Measurements from ENCODE around the gene ARMC3.

Gene ARMC3

DNA sequence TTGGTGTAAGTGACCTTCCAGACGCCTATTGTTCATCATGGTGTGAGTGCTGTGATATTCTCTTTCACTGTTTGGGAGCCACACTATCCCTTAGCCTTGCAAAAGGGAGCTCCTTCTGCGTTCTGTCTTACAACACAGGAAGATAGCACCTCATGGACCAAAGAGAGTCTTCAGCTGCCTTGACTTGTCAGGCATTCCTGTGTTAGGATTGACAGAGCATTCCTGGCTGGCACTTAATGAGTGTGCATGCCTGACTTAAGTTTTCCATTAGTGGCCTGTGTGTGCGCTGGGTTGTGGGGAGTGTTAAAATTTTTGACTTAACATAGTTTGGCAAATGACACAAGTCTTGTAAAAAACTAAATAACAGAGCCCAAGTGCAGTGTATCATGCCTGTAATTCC is 145.7 kb downstream of the ARMC3 start:
- Histone ChIP-seq H3K27ac (replicated peaks) (no peak overlapping the region), H3K4me3 (replicated peaks; ENCODE audit: insufficient read depth, low read length) (no peak overlapping the region), H3K27me3 (ENCODE audit: insufficient read depth, poor library complexity, severe bottlenecking) (no peaks in the 10 kb centered on the region)
- TF ChIP-seq, protein P1, sequence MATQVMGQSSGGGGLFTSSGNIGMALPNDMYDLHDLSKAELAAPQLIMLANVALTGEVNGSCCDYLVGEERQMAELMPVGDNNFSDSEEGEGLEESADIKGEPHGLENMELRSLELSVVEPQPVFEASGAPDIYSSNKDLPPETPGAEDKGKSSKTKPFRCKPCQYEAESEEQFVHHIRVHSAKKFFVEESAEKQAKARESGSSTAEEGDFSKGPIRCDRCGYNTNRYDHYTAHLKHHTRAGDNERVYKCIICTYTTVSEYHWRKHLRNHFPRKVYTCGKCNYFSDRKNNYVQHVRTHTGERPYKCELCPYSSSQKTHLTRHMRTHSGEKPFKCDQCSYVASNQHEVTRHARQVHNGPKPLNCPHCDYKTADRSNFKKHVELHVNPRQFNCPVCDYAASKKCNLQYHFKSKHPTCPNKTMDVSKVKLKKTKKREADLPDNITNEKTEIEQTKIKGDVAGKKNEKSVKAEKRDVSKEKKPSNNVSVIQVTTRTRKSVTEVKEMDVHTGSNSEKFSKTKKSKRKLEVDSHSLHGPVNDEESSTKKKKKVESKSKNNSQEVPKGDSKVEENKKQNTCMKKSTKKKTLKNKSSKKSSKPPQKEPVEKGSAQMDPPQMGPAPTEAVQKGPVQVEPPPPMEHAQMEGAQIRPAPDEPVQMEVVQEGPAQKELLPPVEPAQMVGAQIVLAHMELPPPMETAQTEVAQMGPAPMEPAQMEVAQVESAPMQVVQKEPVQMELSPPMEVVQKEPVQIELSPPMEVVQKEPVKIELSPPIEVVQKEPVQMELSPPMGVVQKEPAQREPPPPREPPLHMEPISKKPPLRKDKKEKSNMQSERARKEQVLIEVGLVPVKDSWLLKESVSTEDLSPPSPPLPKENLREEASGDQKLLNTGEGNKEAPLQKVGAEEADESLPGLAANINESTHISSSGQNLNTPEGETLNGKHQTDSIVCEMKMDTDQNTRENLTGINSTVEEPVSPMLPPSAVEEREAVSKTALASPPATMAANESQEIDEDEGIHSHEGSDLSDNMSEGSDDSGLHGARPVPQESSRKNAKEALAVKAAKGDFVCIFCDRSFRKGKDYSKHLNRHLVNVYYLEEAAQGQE (IDR thresholded peaks at IDR 0.05; ENCODE audit: insufficient replicate concordance, low read depth), result no peak
- TF ChIP-seq SPI1 (IDR thresholded peaks at IDR 0.05; ENCODE audit: borderline replicate concordance, low read depth) (no peak), CTCF (IDR thresholded peaks at IDR 0.05; ENCODE audit: insufficient read depth, low read length) (no peak), POLR2AphosphoS5 (IDR thresholded peaks at IDR 0.05; ENCODE audit: low read depth) (no peak), GABPA (IDR thresholded peaks at IDR 0.05; ENCODE audit: low read depth) (no peak)
- no peak for DNase-seq (ENCODE audit: low read depth in 1 of 2, low spot score in 1 of 2)

GRCh38 chr10:23075672-23076071 is 147.8 kb downstream of the ARMC3 start:
- TF ChIP-seq CTCF (IDR thresholded peaks at IDR 0.05; ENCODE audit: insufficient read depth, low read length) (no peak), GABPA (IDR thresholded peaks at IDR 0.05; ENCODE audit: low read depth) (no peak), SPI1 (IDR thresholded peaks at IDR 0.05; ENCODE audit: borderline replicate concordance, low read depth) (no peak), POLR2AphosphoS5 (IDR thresholded peaks at IDR 0.05; ENCODE audit: low read depth) (no peak)
- TF ChIP-seq, protein P1 (IDR thresholded peaks at IDR 0.05; ENCODE audit: insufficient replicate concordance, low read depth), result no peak
- no peaks in the 10 kb centered on the region for H3K27me3 ChIP-seq (ENCODE audit: insufficient read depth, poor library complexity, severe bottlenecking)
- no peak overlapping the region for H3K27ac ChIP-seq (replicated peaks)
- DNase-seq (ENCODE audit: low read depth in 1 of 2, low spot score in 1 of 2), result no peak
- H3K4me3 ChIP-seq (replicated peaks; ENCODE audit: insufficient read depth, low read length), result no peak overlapping the region

GRCh38 chr10:23078114-23078513 is 150.3 kb downstream of the ARMC3 start:
- H3K4me3 ChIP-seq (replicated peaks; ENCODE audit: insufficient read depth, low read length), result no peak overlapping the region
- H3K27me3 ChIP-seq (ENCODE audit: insufficient read depth, poor library complexity, severe bottlenecking), result no peaks in the 10 kb centered on the region
- H3K27ac ChIP-seq (replicated peaks), result no peak overlapping the region
- DNase-seq (ENCODE audit: low read depth in 1 of 2, low spot score in 1 of 2), result no peak
- TF ChIP-seq, protein P1 (IDR thresholded peaks at IDR 0.05; ENCODE audit: insufficient replicate concordance, low read depth), result no peak
- TF ChIP-seq POLR2AphosphoS5 (IDR thresholded peaks at IDR 0.05; ENCODE audit: low read depth) (no peak), GABPA (IDR thresholded peaks at IDR 0.05; ENCODE audit: low read depth) (no peak), CTCF (IDR thresholded peaks at IDR 0.05; ENCODE audit: insufficient read depth, low read length) (no peak), SPI1 (IDR thresholded peaks at IDR 0.05; ENCODE audit: borderline replicate concordance, low read depth) (no peak)

All from HL-60 (cell line).